PC-9 (cell line): Measurements from ENCODE around the gene ENPP6. TPM values are rescaled to one million over a fixed set of nuclear protein-coding genes. Genes with fewer than 3 reads are reported as not detected.

Experiments used
- BruUV-seq: library from RNA; stranded (reverse); fragments of 400-500 nt; replicated peaks from 2 replicates; lab custom pipeline; 2021; lab: Mats Ljungman, UMichigan
- CTCF ChIA-PET: fragments of 300-600 bp; sonication (Branson Sonifier 250); formaldehyde crosslinking; loops from one replicate; lab custom pipeline; 2022; ENCODE audit warnings: antibody characterized with exemption; lab: Charles Lee
- POLR2A ChIA-PET: fragments of 300-600 bp; sonication (Branson Sonifier 250); formaldehyde crosslinking; loops from one replicate; lab custom pipeline; 2022; ENCODE audit warnings: antibody characterized with exemption; ENCODE audit not compliant: unreplicated experiment; lab: Charles Lee
- DNase-seq, 2 experiments: peaks; one replicate each; pipeline versions ENCODE4 v3.0.0 to v3.0.0-alpha.2; 2015 to 2022; ENCODE audit warnings: mixed read lengths in 1 of 2
- H2AFZ ChIP-seq: fragments of 200-600 bp; sonication (generic); 2 replicates; pipeline ENCODE4 v1.8.1; 2017; ENCODE audit warnings: antibody characterized with exemption
- H3F3A ChIP-seq: fragments of 200-600 bp; sonication (generic); 2 replicates; pipeline ENCODE4 v1.8.1; 2017; ENCODE audit warnings: antibody characterized with exemption, mild to moderate bottlenecking, low read depth; ENCODE audit not compliant: insufficient read depth
- H3K27ac ChIP-seq: fragments of 200-600 bp; sonication (generic); 2 replicates; pipeline ENCODE4 v1.6.1; 2016; ENCODE audit warnings: mixed run types
- H3K27me3 ChIP-seq: fragments of 200-600 bp; sonication (generic); 2 replicates; pipeline ENCODE4 v1.6.1; 2016; ENCODE audit warnings: low read depth, mixed run types; ENCODE audit not compliant: insufficient read depth
- H3K36me3 ChIP-seq: fragments of 200-600 bp; sonication (generic); 2 replicates; pipeline ENCODE4 v1.6.1; 2016; ENCODE audit warnings: low read depth, mixed run types
- H3K4me1 ChIP-seq: fragments of 200-600 bp; sonication (generic); replicated peaks from 2 replicates; pipeline ENCODE4 v1.6.1; 2016; ENCODE audit warnings: mixed run types; ENCODE audit not compliant: insufficient read depth
- H3K4me2 ChIP-seq: fragments of 200-600 bp; sonication (generic); 2 replicates; pipeline ENCODE4 v1.6.1; 2017; ENCODE audit warnings: mixed run types
- H3K4me3 ChIP-seq: fragments of 200-600 bp; sonication (generic); 2 replicates; pipeline ENCODE4 v1.6.1; 2016; ENCODE audit warnings: mixed run types
- H3K79me2 ChIP-seq: fragments of 200-600 bp; sonication (generic); 2 replicates; pipeline ENCODE4 v1.6.1; 2017; ENCODE audit warnings: low read depth, mixed run types
- H3K9me2 ChIP-seq: fragments of 200-600 bp; sonication (generic); 2 replicates; pipeline ENCODE4 v1.8.1; 2017; ENCODE audit warnings: mild to moderate bottlenecking; ENCODE audit not compliant: insufficient read depth
- H3K9me3 ChIP-seq: fragments of 200-600 bp; sonication (generic); 2 replicates; pipeline ENCODE4 v1.8.1; 2016; ENCODE audit warnings: low read depth; ENCODE audit not compliant: insufficient read depth
- H4K20me1 ChIP-seq: fragments of 200-600 bp; sonication (generic); 2 replicates; pipeline ENCODE4 v1.8.1; 2017; ENCODE audit not compliant: insufficient read depth
- CTCF ChIP-seq: fragments of 200-600 bp; sonication (generic); conservative IDR thresholded peaks from 2 replicates; pipeline ENCODE4 v1.6.1; 2017; ENCODE audit warnings: mixed run types, antibody characterized with exemption, mild to moderate bottlenecking, moderate library complexity
- EZH2 ChIP-seq: fragments of 200-600 bp; sonication (generic); IDR thresholded peaks from 2 replicates; pipeline ENCODE4 v1.8.0; 2017; ENCODE audit warnings: antibody characterized with exemption, low read depth
- intact Hi-C: fragments of 100-400 bp; cut with micrococcal nuclease; formaldehyde crosslinking; loops from one replicate; pipeline ENCODE4 v1.10.0; 2022; ENCODE audit not compliant: unreplicated experiment
- total RNA-seq: library from RNA; stranded (reverse); gene quantifications from 2 replicates; pipeline ENCODE4 v1.2.3, GENCODE V29; 2021

ENPP6 gene
- total RNA-seq, 1 experiment from 2014 or later: not detected

- no TSS peak for BruUV-seq
- no peaks in the 10 kb centered on the region for H3K9me2 ChIP-seq
- no peak overlapping the region for H3K4me2 ChIP-seq
- H3K27me3 ChIP-seq: no peaks in the 10 kb centered on the region
- H3F3A ChIP-seq: no peaks in the 10 kb centered on the region
- H4K20me1 ChIP-seq: no peaks in the 10 kb centered on the region
- intact Hi-C loops: loop anchor here (10.0 kb wide), 1 partner anchor 61 kb away; no protein-coding TSS in a partner anchor
- ChIA-PET CTCF (interaction anchor here (0.6 kb wide), 1 partner anchor 630 kb away, joined by 3 read pairs; no protein-coding TSS in a partner anchor), POLR2A (no interaction called here)
- no peak overlapping the region for H3K4me3 ChIP-seq
- no peak for TF ChIP-seq CTCF
- no peak for TF ChIP-seq EZH2
- H3K9me3 ChIP-seq: no peaks in the 10 kb centered on the region
- no peaks in the 10 kb centered on the region for H3K4me1 ChIP-seq
- no peak for DNase-seq
- H2AFZ ChIP-seq: no peak overlapping the region
- H3K36me3 ChIP-seq: no peaks in the 10 kb centered on the region
- no peak overlapping the region for H3K27ac ChIP-seq
- no peaks in the 10 kb centered on the region for H3K79me2 ChIP-seq
These were observed 114.0 kb downstream of the ENPP6 start for GRCh38 chr4:184103527-184104264.

- H3K36me3 ChIP-seq: no peaks in the 10 kb centered on the region
- no peak overlapping the region for H3K27ac ChIP-seq
- BruUV-seq: no TSS peak
- H3K4me1 ChIP-seq: no peaks in the 10 kb centered on the region
- H4K20me1 ChIP-seq: no peaks in the 10 kb centered on the region
- H3K27me3 ChIP-seq: no peaks in the 10 kb centered on the region
- H3K9me3 ChIP-seq: no peaks in the 10 kb centered on the region
- no peak for TF ChIP-seq CTCF
- TF ChIP-seq EZH2: no peak
- intact Hi-C loops: loop anchor here (10.0 kb wide), 1 partner anchor 62 kb away; no protein-coding TSS in a partner anchor
- H3K9me2 ChIP-seq: no peaks in the 10 kb centered on the region
- ChIA-PET CTCF (no interaction called here), POLR2A (no interaction called here)
- no peak for DNase-seq
- no peak overlapping the region for H2AFZ ChIP-seq
- no peak overlapping the region for H3K4me3 ChIP-seq
- no peaks in the 10 kb centered on the region for H3F3A ChIP-seq
- no peak overlapping the region for H3K4me2 ChIP-seq
- no peaks in the 10 kb centered on the region for H3K79me2 ChIP-seq
These were observed 114.7 kb downstream of the ENPP6 start for GRCh38 chr4:184102927-184103326.

GRCh38 chr4:184102488-184102887, 115.2 kb downstream of the ENPP6 start:
- Histone ChIP-seq H3K9me3 (no peaks in the 10 kb centered on the region), H3F3A (no peaks in the 10 kb centered on the region), H3K4me1 (no peaks in the 10 kb centered on the region), H3K4me2 (no peak overlapping the region), H3K9me2 (no peaks in the 10 kb centered on the region), H3K4me3 (no peak overlapping the region), H3K79me2 (no peaks in the 10 kb centered on the region), H3K27me3 (no peaks in the 10 kb centered on the region), H3K27ac (no peak overlapping the region), H2AFZ (no peak overlapping the region), H3K36me3 (no peaks in the 10 kb centered on the region), H4K20me1 (no peaks in the 10 kb centered on the region)
- no peak for DNase-seq
- POLR2A ChIA-PET: no interaction called here
- CTCF ChIA-PET: no interaction called here
- BruUV-seq: no TSS peak
- no peak for TF ChIP-seq CTCF
- no peak for TF ChIP-seq EZH2
- intact Hi-C loops: loop anchor here (10.0 kb wide), 1 partner anchor 62 kb away; no protein-coding TSS in a partner anchor
